Esophagus squamous epithelium (tissue), 4 donors: Measurements from ENCODE around the gene IP6K1.

Experiments used
- POLR2A ChIP-seq, 4 donors: fragments of 450-650 bp; IDR thresholded peaks; one replicate each; pipeline ENCODE4 v1.6.1; 2017; ENCODE audit warnings: antibody characterized with exemption in 4 of 4, mild to moderate bottlenecking in 4 of 4, moderate library complexity in 3 of 4
- TF ChIP-seq, protein P1 (sequence below), 6 experiments: fragments of 450-650 bp in 4 of 6; fragments of 200-600 bp in 2 of 6; sonication (generic) in 2 of 6; IDR thresholded peaks; one replicate each; pipeline ENCODE4 v1.5.1; 2016 to 2019; ENCODE audit warnings: antibody characterized with exemption in 6 of 6, mild to moderate bottlenecking in 4 of 6, moderate library complexity in 4 of 6

- TF ChIP-seq, protein P1, sequence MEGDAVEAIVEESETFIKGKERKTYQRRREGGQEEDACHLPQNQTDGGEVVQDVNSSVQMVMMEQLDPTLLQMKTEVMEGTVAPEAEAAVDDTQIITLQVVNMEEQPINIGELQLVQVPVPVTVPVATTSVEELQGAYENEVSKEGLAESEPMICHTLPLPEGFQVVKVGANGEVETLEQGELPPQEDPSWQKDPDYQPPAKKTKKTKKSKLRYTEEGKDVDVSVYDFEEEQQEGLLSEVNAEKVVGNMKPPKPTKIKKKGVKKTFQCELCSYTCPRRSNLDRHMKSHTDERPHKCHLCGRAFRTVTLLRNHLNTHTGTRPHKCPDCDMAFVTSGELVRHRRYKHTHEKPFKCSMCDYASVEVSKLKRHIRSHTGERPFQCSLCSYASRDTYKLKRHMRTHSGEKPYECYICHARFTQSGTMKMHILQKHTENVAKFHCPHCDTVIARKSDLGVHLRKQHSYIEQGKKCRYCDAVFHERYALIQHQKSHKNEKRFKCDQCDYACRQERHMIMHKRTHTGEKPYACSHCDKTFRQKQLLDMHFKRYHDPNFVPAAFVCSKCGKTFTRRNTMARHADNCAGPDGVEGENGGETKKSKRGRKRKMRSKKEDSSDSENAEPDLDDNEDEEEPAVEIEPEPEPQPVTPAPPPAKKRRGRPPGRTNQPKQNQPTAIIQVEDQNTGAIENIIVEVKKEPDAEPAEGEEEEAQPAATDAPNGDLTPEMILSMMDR (IDR thresholded peaks at IDR 0.05), result no peak
- no peak for TF ChIP-seq POLR2A (IDR thresholded peaks at IDR 0.05)
Observed at GRCh38 chr3:49683162-49683561, 103.2 kb downstream of the IP6K1 start.
